Tibial nerve (tissue), 4 donors: Measurements from ENCODE around the gene IQSEC1. TPM values are rescaled to one million over a fixed set of nuclear protein-coding genes. Genes with fewer than 3 reads are reported as not detected.

Experiments used
- DNase-seq, 2 donors: peaks; one replicate each; pipeline ENCODE4 v3.0.0-alpha.2; 2019; ENCODE audit warnings: low spot score in 2 of 2
- H3K27ac ChIP-seq, 4 donors: fragments of 200-600 bp; sonication (generic) in 3 of 4; one replicate each; pipeline ENCODE4 v1.5.1; 2017 to 2019; ENCODE audit warnings: mild to moderate bottlenecking in 1 of 4
- H3K27me3 ChIP-seq, 2 donors: fragments of 200-600 bp; sonication (generic) in 1 of 2; one replicate each; pipeline versions ENCODE4 v1.5.1 to v1.6.0; 2017 to 2019
- H3K36me3 ChIP-seq, 3 donors: fragments of 200-600 bp; sonication (generic); one replicate each; pipeline ENCODE4 v1.5.1; 2018 to 2019
- H3K4me1 ChIP-seq, 4 donors: fragments of 200-600 bp; sonication (generic) in 3 of 4; one replicate each; pipeline ENCODE4 v1.5.1; 2017 to 2019
- H3K4me3 ChIP-seq, 4 donors: fragments of 200-600 bp; sonication (generic) in 3 of 4; one replicate each; pipeline ENCODE4 v1.5.1; 2017 to 2019; ENCODE audit warnings: mild to moderate bottlenecking in 1 of 4, moderate library complexity in 1 of 4
- H3K9me3 ChIP-seq, 4 donors: fragments of 200-600 bp; sonication (generic) in 3 of 4; one replicate each; pipeline ENCODE4 v1.5.1; 2017 to 2019
- EP300 ChIP-seq, 2 donors: sonication (generic); formaldehyde crosslinking; IDR thresholded peaks; one replicate each; pipeline ENCODE4 v1.6.1; 2017; ENCODE audit warnings: antibody characterized with exemption in 2 of 2, mild to moderate bottlenecking in 1 of 2
- POLR2A ChIP-seq, 2 donors: fragments of 450-650 bp; IDR thresholded peaks; one replicate each; pipeline ENCODE4 v1.6.1; 2017; ENCODE audit warnings: antibody characterized with exemption in 2 of 2, mild to moderate bottlenecking in 2 of 2, moderate library complexity in 2 of 2
- WGBS, 2 donors: methylation state at CpG; one replicate each; pipeline ENCODE4 v1.1.5; 2018; 5-methylcytosine and 5-hydroxymethylcytosine counted together
- total RNA-seq, 4 donors: library from RNA; depleted of rRNA; stranded (reverse); fragments of >200 nt; gene quantifications; one replicate each; pipeline ENCODE4 v1.1.0, GENCODE V29; 2016
- TF ChIP-seq, protein P1 (sequence below), 5 experiments: fragments of 200-600 bp in 3 of 5; fragments of 450-650 bp in 2 of 5; sonication (generic) in 3 of 5; IDR thresholded peaks; one replicate each; pipeline ENCODE4 v1.5.1; 2016 to 2019; ENCODE audit warnings: antibody characterized with exemption in 5 of 5, mild to moderate bottlenecking in 3 of 5, moderate library complexity in 2 of 5

Gene IQSEC1
- total RNA-seq, 4 donors from 2014 or later, result 58.2 to 77.5 (median 68.6) TPM

DNA sequence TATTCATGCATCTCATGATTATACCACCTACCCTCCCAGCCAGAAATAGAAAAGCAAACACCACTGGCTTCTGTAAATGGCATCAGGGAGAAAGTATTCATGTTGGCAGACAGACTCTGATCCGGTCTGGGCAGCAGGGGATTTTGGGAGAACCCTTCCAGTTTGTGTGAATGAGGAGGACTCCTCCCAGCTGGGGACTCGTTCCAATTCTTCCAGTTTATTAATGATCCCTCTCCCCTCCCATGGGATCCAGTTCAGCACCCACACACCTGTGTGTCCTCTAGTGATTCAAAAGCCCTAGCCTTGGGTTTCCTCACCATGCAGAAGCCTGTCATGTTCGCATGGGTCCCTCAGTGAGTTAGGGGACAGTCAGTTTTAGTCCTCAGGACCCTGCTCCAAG lies 110.9 kb downstream of the IQSEC1 start:
- WGBS, 2 donors, result 51 to 57% methylated on average over 3 of the region's 3 CpGs
- Histone ChIP-seq H3K4me3 (no peak overlapping the region), H3K27ac (peak overlapping the region in 1 of 4 donors; percentile 32), H3K36me3 (no peaks in the 10 kb centered on the region), H3K27me3 (no peaks in the 10 kb centered on the region), H3K4me1 (peaks cover 0 to 96% (median 68%) of the 10 kb centered on the region in 4 donors), H3K9me3 (no peaks in the 10 kb centered on the region)
- DNase-seq, result no peak
- TF ChIP-seq, protein P1, sequence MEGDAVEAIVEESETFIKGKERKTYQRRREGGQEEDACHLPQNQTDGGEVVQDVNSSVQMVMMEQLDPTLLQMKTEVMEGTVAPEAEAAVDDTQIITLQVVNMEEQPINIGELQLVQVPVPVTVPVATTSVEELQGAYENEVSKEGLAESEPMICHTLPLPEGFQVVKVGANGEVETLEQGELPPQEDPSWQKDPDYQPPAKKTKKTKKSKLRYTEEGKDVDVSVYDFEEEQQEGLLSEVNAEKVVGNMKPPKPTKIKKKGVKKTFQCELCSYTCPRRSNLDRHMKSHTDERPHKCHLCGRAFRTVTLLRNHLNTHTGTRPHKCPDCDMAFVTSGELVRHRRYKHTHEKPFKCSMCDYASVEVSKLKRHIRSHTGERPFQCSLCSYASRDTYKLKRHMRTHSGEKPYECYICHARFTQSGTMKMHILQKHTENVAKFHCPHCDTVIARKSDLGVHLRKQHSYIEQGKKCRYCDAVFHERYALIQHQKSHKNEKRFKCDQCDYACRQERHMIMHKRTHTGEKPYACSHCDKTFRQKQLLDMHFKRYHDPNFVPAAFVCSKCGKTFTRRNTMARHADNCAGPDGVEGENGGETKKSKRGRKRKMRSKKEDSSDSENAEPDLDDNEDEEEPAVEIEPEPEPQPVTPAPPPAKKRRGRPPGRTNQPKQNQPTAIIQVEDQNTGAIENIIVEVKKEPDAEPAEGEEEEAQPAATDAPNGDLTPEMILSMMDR (IDR thresholded peaks at IDR 0.05), result no peak
- TF ChIP-seq POLR2A (IDR thresholded peaks at IDR 0.05), result no peak
- TF ChIP-seq EP300 (IDR thresholded peaks at IDR 0.05), result no peak

DNA sequence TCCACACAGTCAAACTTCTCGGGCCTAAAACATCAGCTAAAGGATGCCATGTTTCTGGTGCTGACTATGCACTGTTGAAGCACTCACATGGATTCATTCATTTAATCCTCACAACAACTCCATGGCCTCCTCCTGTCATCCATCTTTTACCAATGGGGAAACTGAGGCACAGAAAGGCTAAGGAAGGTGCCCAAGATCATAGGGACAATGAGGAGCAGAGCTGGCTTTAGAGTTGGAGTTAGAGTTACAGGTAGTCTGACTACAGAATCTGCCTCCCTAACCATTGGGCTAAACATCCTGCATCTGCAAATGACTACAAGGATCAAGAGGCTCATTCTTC lies 111.6 kb downstream of the IQSEC1 start:
- Histone ChIP-seq H3K4me1 (peaks cover 0 to 99% (median 70%) of the 10 kb centered on the region in 4 donors), H3K36me3 (no peaks in the 10 kb centered on the region), H3K9me3 (no peaks in the 10 kb centered on the region), H3K27me3 (no peaks in the 10 kb centered on the region), H3K27ac (no peak overlapping the region), H3K4me3 (no peak overlapping the region)
- TF ChIP-seq, protein P1 (IDR thresholded peaks at IDR 0.05), result no peak
- TF ChIP-seq EP300 (IDR thresholded peaks at IDR 0.05) (no peak), POLR2A (IDR thresholded peaks at IDR 0.05) (no peak)
- WGBS, 2 donors, result 79% methylated on average over 1 of the region's 1 CpG
- DNase-seq, result no peak

DNA sequence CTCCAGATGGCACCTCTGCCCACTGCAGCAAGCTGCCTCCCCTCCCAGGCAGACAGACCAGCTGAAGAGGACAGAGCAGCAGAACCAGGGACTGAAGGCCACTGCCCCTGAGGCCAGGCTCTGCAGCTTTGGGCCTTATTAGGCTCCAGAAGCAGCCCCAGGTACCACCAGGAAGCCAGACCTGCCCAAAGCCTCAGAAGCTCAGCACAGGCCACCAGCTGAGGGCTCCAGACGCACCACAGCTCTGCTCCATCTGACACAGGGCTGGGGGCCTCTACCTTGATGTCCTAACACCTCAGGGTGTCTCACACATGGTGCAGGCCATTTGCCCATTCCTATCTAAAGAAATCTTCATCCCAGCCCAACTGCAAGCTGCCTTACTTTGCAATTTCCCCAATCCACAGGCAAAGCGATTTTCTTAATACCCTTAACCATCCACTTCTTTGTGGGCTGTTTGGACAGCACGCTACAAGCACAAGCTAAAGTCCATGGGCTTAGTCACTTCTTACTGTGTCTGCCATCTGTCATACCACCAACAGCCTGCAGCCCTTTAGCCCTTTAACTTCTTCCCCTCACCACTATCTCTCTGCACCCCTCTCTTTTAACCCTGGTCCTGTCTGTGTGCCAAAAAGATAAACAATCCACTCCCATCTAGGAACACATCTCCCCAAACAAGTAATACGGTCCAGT lies 112.1 kb downstream of the IQSEC1 start:
- Histone ChIP-seq H3K27ac (peak overlapping the region in 2 of 4 donors; percentile 17 to 37), H3K4me1 (peaks cover 0 to 99% (median 67%) of the 10 kb centered on the region in 4 donors), H3K36me3 (no peaks in the 10 kb centered on the region), H3K4me3 (no peak overlapping the region), H3K9me3 (no peaks in the 10 kb centered on the region), H3K27me3 (no peaks in the 10 kb centered on the region)
- TF ChIP-seq, protein P1 (IDR thresholded peaks at IDR 0.05), result no peak
- TF ChIP-seq POLR2A (IDR thresholded peaks at IDR 0.05) (no peak), EP300 (IDR thresholded peaks at IDR 0.05) (no peak)
- DNase-seq, result no peak
- WGBS, 2 donors, result 85 to 86% methylated on average over 4 of the region's 4 CpGs

DNA sequence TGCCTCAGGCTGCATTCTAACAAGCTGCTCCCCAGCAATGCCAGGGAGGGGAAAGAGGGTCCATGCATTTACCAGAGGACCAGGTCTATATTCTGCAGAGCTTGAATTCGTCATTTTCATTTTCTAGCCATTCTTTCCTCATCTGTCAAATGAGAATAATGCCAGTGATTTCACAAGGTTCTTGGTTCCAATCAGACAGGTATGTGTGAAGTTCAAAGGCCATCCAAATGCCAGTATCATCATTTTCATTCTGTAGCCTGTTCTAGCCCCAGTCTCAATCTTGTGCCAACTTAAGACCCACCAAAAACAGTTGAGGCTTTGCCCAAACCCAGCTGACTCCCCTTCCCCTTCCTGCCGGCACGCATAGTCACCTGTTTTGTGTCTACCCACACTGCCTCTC lies 112.7 kb downstream of the IQSEC1 start:
- H3K4me1 ChIP-seq, result peaks cover 0 to 99% (median 66%) of the 10 kb centered on the region in 4 donors
- 64 to 84% methylated on average over 3 of the region's 3 CpGs for WGBS, 2 donors
- no peaks in the 10 kb centered on the region for H3K9me3 ChIP-seq
- TF ChIP-seq POLR2A (IDR thresholded peaks at IDR 0.05) (no peak), EP300 (IDR thresholded peaks at IDR 0.05) (no peak)
- TF ChIP-seq, protein P1 (IDR thresholded peaks at IDR 0.05), result no peak
- no peak overlapping the region for H3K4me3 ChIP-seq
- H3K36me3 ChIP-seq, result no peaks in the 10 kb centered on the region
- peak overlapping the region in 2 of 4 donors; percentile 17 to 37 for H3K27ac ChIP-seq
- no peaks in the 10 kb centered on the region for H3K27me3 ChIP-seq
- DNase-seq, result no peak

DNA sequence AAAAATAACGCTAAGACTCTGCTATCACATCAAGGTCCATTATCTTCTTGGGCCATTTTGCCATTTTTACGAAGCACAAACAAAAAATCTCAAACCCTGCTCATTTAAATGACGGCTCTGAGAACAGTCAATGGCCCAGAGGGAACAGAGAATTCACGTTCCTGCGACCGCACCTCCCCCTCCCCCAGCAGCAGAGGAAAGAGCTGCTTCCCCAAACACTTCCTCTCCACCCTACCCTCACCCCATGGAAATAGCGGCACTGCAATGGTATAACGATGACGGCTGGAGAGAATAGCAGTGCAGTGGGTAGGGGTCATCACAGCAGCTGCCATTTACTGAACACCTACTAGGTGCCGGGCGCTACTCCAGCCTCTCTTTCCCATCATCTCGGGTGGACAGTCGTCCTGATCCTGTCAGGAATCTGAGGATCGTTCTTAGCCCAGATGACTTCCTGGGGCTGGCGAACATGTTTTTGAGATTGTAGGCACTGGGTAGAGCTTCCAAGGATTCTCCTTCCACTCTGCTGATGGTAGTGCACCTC lies 113.3 kb downstream of the IQSEC1 start:
- Histone ChIP-seq H3K36me3 (no peaks in the 10 kb centered on the region), H3K4me3 (no peak overlapping the region), H3K4me1 (peaks cover 0 to 99% (median 66%) of the 10 kb centered on the region in 4 donors), H3K27me3 (no peaks in the 10 kb centered on the region), H3K27ac (peak overlapping the region in 2 of 4 donors; percentile 17 to 87), H3K9me3 (no peaks in the 10 kb centered on the region)
- 50 to 55% methylated on average over 15 of the region's 15 CpGs for WGBS, 2 donors
- no peak for TF ChIP-seq POLR2A (IDR thresholded peaks at IDR 0.05)
- TF ChIP-seq, protein P1 (IDR thresholded peaks at IDR 0.05), result no peak
- no peak for TF ChIP-seq EP300 (IDR thresholded peaks at IDR 0.05)
- DNase-seq, result no peak
